Suppressor macrophage treated with lipopolysaccharide for 1 hour (primary cell): ENCODE data around the gene F7.
"Not testable (repeated sequence)": the region's sequence is repeated elsewhere in the genome, so short reads cannot be mapped to it uniquely, and the experiment has no call there.

Source experiments
- DNase-seq, 3 donors: peaks; one replicate each; pipeline ENCODE4 v3.0.0-alpha.2; 2020 to 2022

Gene F7

GRCh38 chr13:113105032-113105920, at the start of gene F7:
TSS of gene F7 (plus strand) at chr13:113105791. CDS start at chr13:113105842, 51 bp downstream.
- DNase-seq = no peak

GRCh38 chr13:113057084-113057483, 48.5 kb upstream of the F7 start:
- no peak for DNase-seq

- DNase-seq = not testable (repeated sequence)
Observed at GRCh38 chr13:113057559-113057958, 48.0 kb upstream of the F7 start.

DNA sequence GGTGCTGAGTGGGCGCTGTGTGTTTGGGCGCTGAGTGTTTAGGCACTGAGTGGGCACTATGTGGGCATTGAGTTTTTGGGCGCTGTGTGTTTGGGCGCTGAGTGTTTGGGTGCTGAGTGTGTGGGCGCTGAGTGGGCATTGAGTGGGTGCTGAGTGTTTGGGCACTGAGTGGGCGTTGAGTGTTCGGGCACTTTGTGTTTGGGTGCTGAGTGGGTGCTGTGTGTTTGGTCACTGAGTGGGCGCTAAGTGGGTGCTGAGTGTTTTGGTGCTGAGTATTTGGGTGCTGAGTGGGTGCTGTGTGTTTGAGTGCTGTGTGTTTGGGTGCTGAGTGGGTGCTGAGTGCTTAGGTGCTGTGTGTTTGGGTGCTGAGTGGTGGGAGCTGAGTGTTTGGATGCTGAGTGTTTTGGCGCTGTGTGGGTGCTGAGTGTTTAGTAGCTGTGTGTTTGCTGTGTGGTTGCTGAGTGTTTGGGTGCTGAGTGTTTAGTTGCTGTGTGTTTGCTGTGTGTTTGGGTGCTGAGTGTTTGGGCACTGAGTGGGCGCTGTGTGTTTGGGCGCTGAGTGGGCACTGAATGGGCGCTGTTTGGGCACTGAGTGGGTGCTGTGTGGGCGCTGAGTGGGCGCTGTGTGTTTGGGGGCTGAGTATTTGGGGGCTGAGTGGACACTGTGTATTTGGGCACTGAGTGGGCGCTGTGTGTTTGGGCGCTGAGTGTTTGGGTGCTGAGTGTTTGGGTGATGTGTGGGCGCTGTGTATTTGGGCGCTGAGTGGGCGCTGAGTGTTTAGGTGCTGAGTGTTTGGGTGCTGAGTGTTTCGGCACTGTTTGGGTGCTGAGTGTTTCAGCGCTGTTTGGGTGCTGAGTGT, 47.2 kb upstream of the F7 start:
- DNase-seq = no peak

DNA sequence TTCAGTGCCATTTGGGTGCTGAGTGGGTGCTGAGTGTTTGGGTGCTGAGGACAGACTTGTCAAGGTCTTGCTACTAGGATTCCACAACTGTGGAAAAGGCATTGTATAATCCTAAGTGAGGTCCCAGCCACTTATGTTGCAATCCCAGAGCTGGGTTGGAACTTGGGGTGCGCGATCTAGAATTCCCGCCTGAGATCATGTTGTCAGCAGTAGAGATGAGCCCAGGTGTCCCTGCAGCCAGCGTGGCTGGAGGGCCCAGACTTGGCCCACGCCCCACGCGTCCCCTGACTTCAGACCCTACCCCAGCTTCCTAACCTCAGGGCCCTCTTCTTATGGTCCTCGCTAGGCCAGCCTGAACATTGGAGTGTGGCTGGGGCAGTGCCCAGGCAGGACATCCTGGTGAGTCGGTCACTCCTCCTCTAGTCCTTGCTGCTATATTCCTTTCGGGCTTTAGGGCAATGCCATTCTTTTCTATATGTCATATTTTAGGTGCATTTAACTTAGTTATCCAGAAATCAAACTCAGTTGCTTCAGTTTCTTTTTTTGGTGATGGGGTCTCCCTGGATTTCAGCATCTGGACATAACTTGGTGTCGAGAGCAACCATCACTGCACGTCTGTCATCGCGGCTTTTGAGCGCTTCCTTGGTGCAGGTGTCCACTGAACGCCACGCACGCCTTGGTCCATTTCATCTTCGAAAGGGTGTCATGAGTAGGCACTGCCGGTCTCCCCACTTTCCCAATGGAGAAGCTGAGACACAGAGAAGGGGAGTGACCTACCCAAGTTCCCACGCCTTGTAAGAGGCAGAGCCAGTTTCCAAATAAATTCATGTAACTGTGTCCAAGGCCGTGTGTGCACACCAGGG, 46.4 kb upstream of the F7 start:
- no peak for DNase-seq

- DNase-seq = no peak
Observed at GRCh38 chr13:113059891-113060290, 45.7 kb upstream of the F7 start.

GRCh38 chr13:113060557-113061270, 44.9 kb upstream of the F7 start:
- DNase-seq = no peak

DNA sequence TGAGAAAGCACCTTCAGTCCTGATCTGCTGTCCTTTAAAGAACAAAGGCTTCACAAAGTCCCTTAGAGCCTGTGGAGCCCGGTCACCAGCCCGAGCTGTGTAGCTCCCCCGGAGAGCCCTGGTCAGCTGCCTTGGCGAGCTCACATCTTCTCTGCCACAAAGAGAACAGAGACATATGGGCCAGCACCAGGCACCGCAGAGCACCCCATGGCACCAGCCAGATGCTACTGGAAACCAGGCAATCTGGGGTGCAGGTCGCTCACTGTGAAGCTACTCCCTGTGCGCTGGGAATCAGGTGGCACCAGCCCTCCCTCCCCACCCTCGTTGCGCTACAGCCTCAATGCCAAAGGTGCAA, 44.3 kb upstream of the F7 start:
- no peak for DNase-seq

- DNase-seq = no peak
Observed at GRCh38 chr13:113061796-113062425, 43.7 kb upstream of the F7 start.

DNA sequence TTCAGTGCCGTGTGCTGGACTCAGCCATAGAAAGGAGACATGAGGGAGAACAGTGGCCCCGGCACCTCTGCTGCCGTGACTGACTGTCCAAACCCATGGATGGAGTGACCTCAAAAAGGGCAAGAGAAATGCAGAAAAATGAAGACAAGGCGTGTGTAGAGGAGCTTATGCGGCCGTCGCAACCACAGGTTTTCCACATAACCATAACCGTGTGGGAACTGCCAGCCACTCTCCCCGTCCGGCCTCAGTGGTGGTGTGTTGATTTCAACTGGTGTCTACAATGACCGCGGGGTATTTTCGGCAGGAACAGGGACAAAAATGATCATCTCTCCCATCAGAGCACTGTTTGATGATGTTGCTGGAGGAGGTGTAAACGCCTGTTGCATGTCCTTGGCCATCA, 42.9 kb upstream of the F7 start:
- DNase-seq = no peak

DNA sequence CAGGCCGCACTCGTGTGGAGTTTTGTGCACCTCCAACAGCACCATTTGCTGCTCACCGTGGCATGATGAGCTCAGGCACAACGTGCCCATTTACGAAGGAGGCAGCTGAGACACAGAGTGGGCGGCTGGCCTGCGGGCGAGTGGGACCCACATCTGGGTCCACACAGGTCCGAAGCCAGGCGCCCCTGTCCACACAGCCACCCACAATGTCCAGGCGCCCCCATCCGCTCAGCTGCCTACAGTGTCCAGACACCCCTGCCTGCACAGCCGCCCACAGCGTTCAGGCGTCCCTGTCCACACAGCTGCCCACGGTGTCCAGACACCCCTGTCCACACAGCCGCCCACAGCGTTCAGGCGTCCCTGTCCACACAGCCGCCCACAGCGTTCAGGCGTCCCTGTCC, 42.5 kb upstream of the F7 start:
- DNase-seq = no peak

GRCh38 chr13:113064000-113064533, 41.5 kb upstream of the F7 start:
- DNase-seq = no peak

GRCh38 chr13:113064534-113065405, 40.8 kb upstream of the F7 start:
- DNase-seq = no peak

DNA sequence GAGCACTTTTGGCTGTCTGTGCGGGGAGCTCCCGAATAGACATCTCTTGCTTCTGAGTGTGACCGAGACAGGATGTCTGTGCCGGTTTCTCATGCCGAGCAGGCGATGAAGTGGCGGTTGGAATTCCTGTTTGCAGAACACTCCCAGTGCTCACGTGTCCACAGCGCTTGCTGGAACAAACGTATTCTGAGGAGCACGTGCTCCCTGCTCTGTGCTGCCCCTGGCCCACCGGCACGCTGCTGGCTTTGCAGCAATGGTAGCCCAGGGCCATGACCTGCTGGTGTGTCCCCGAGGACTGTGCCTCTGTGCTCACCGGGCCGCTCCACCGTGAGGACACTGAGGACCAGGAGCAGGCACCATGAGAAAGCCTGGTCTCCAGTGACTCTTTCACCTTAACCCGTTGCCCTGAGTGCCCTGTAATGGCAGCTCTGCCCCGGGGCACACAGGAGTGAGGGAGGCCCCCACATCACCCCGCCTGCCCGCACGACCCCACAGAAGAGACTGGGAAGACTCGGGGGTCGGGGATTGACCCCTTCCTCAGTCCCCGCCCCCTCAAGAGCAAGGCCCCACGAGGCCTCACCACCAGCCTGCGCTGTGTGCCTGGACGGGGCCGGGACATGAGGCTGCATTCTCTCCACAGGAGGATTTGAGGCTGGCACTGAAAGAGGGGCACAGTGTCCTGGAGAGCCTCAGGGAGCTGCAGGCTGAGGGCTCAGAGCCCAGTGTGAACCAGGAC, 40.0 kb upstream of the F7 start:
- DNase-seq = no peak

- DNase-seq = no peak
Observed at GRCh38 chr13:113066142-113066455, 39.5 kb upstream of the F7 start.

GRCh38 chr13:113066746-113067145, 38.8 kb upstream of the F7 start:
- no peak for DNase-seq

DNA sequence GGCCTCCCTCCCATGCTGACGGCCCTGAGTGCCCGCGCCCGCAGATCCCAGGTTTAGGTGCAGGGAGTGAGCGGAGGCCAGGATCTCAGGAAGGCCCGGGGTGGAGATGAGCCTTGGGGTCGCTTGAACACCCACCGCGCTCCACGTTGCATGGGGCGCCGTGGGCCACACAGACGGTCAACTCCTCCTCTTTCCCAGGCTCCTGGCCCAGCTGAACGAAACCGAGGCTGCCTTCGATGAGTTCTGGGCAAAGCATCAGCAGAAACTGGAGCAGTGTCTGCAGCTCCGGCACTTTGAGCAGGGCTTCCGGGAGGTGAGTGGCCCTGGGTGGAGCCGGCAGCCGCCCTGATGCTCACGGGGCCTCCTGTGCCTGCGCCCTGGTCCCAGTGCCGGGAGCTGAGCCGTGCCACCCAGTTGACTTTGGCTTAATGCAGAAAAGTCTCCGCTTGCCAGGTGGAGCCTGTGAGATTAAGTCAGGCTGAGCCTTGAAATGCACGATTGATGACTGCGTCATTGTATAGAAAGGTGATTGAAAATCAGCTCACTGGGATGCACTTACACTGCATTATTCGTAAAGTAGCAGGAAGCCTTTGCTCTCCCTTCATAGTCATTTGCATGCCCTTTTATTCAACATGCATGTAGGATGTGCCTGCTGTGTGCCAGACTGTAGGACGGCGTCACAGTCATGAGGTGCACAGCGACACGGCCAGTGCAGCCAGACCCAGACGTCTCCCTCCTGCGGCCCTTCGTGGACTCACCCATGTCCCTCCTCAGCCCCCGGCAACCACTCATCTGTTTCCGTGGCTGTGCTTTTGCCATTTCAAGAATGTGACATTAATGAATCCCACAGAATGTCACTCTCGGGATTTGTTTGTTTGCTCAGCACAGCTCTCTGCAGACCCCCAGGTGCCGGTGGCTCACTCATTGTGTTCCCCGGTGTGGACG, 35.5 kb upstream of the F7 start:
- DNase-seq = no peak

GRCh38 chr13:113070855-113071254, 34.7 kb upstream of the F7 start:
- DNase-seq = no peak

DNA sequence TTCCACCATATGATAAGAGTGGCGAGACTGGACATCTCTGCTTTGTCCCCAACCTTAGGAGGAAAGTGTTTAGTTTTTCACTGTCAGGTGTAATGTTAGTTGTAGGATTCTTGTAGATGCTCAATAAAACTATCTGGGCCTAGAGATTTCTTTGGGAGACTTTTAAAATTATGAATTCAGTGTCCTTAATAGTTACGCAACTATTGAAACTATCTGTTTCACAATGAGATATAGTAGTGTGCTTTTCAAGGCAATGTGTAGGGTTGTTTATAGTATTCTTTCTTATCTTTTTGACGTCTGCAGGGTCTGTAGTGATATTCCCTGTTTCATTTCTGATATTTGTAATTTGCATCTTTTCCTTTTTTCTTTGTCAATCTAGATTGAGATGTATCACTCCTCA, 33.2 kb upstream of the F7 start:
- DNase-seq = no peak
